ENCODE measurements around the gene RTP4. TPM values are rescaled to one million over a fixed set of nuclear protein-coding genes. Genes with fewer than 3 reads are reported as not detected.

RTP4 gene
- total and polyA plus RNA-seq, 2 of the 8 experiments (the other 6 are each of a cell fraction or from before 2014, with no cell fraction given) = not detected

DNA sequence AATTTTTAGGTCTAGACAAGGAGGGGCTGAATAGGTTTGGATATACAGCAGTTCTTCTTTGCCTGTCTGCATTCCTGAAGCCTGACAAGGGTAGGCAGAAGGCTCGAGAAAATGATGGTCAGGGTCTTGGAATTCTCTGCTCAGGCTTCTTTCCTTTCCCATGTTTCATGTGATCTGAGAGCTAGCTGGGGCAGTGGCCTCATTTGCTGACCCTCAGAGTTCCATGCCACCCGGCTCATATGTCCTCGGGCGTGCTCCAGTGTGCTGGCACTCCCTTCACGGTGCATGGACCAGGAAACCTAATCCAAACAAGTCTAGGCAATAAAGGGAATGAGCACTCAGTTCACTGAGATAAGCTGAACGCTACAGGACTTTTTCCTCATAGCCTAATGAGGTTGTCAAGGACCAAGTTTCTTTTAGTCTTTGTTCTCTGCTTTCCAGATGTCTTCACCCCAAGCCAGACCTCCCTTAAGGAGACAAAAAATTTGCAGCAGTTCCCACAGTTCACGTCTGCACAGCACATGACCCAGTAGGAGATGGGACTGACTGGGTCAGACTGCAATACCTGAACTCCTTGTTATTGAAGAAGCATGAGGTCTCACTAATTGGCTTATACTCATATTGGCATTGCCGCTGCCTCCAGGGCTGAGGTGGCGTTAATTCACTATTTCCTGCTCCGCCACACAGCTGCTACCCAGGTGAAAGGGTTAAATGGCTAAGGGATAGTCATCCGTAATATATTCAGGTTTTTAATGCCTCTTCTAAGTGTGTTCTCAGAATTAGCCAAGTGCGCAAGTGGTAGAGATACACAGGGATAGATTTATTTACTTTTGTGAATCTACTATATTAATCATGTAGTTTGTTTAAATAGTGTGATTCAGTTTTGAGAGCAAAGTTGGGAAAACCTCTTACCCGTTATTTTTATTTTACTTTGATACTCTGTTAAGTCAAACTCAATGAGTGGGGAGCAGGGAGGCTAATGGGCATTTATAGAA lies 15.3 kb upstream of the RTP4 start:
- Histone ChIP-seq H3K79me2 (ENCODE audit: control insufficient read depth in 1 of 2, insufficient read depth in 2 of 2, low read length in 2 of 2) (no peaks in the 10 kb centered on the region), H3K9ac (replicated peaks in 1 of 4; ENCODE audit: extremely low read depth in 1 of 4, low read depth in 3 of 4, low read length in 3 of 4) (no peak overlapping the region), H3K56ac (replicated peaks; ENCODE audit: insufficient read length, low read depth, low read length) (no peak overlapping the region), H2BK5ac (ENCODE audit: low read depth, low read length) (no peak overlapping the region), H2BK20ac (ENCODE audit: low read length) (no peak overlapping the region), H3K18ac (ENCODE audit: extremely low read depth, low read length) (no peak overlapping the region), H4K91ac (replicated peaks; ENCODE audit: insufficient read length, low read length) (peak overlapping the region; percentile 1), H3K4me1 (replicated peaks in 1 of 4; ENCODE audit: control insufficient read depth in 3 of 4, insufficient read depth in 4 of 4, low read length in 3 of 4) (no peaks in the 10 kb centered on the region; a peak in 1 of 7 replicates), H4K5ac (ENCODE audit: insufficient read length, low read depth, low read length) (no peak overlapping the region), H3K27me3 (replicated peaks in 1 of 4; ENCODE audit: control insufficient read depth in 3 of 4, extremely low read depth in 1 of 4, insufficient read depth in 3 of 4, low read length in 3 of 4) (no peaks in the 10 kb centered on the region; a peak in 1 of 7 replicates), H3K23me2 (ENCODE audit: low read depth, low read length) (no peaks in the 10 kb centered on the region), H2AFZ (ENCODE audit: low read length) (no peak overlapping the region), H3K14ac (ENCODE audit: insufficient read length) (no peak overlapping the region), H2BK120ac (replicated peaks; ENCODE audit: low read depth, low read length) (peak overlapping the region; percentile 76), H3K4me3 (ENCODE audit: extremely low read depth in 1 of 4, insufficient read depth in 2 of 4, low read depth in 3 of 4, low read length in 4 of 4) (no peak overlapping the region), H3K23ac (ENCODE audit: insufficient read length) (no peak overlapping the region), H3K4me2 (ENCODE audit: insufficient read depth in 1 of 2, low read depth in 2 of 2, low read length in 2 of 2) (no peak overlapping the region), H3K79me1 (ENCODE audit: low read depth, low read length) (no peaks in the 10 kb centered on the region), H2AK5ac (ENCODE audit: low read depth, low read length) (no peak overlapping the region), H3K36me3 (ENCODE audit: control insufficient read depth in 2 of 4, insufficient read depth in 4 of 4, low read length in 3 of 4) (no peaks in the 10 kb centered on the region; a peak in 1 of 8 replicates), H2BK15ac (ENCODE audit: low read length) (0 out of 2 replicates have a peak overlapping the region, but pooled peaks have one; percentile 63), H2BK12ac (ENCODE audit: low read depth, low read length) (peak overlapping the region; percentile 20; the same call in 1 of the 2 replicates), H3K9me3 (ENCODE audit: insufficient read depth in 2 of 2, low read depth in 1 of 2, low read length in 1 of 2) (no peaks in the 10 kb centered on the region), H3K4ac (replicated peaks; ENCODE audit: insufficient read length, low read depth, low read length) (no peak overlapping the region), H3K27ac (ENCODE audit: low read depth, low read length) (no peak overlapping the region), H4K20me1 (replicated peaks in 1 of 2; ENCODE audit: control insufficient read depth in 1 of 2, insufficient read depth in 2 of 2, low read length in 2 of 2) (no peaks in the 10 kb centered on the region), H4K8ac (ENCODE audit: extremely low read depth, insufficient read depth, low read length) (no peak overlapping the region; the same call in 1 of the 2 replicates)
- DNase-seq (ENCODE audit: low read depth in 1 of 2, low spot score in 2 of 2) = no peak
- ChIA-PET POLR2A (ENCODE audit: partially characterized antibody) (no interaction called here), CTCF (ENCODE audit: partially characterized antibody) (interaction anchor here (1.5 to 1.6 kb wide), 2 partner anchors 10 to 326 kb away, joined by 4 read pairs; no protein-coding TSS in a partner anchor)
- whole genome bisulfite sequencing, 2 experiments (ENCODE audit: extremely low coverage in 1 of 2, insufficient coverage in 1 of 2, insufficient read length in 1 of 2, insufficient replicate concordance in 2 of 2, low coverage in 1 of 2, low lambda C conversion rate in 2 of 2, missing lambda C conversion rate in 1 of 2) = 90% methylated on average over 13 of the region's 13 CpGs; no CpG with 5 or more reads in 1 of the 2 experiments
- FAIRE-seq = no peak
- TF ChIP-seq CTBP2 (IDR thresholded peaks at IDR 0.05; ENCODE audit: borderline replicate concordance, insufficient read depth, insufficient read length, low read length) = no peak
- TF ChIP-seq ZNF274 (IDR thresholded peaks at IDR 0.05; ENCODE audit: borderline replicate concordance, extremely low read depth, low read length) = no peak
- TF ChIP-seq SIN3A (conservative IDR thresholded peaks at IDR 0.05 in 1 of 2, IDR thresholded peaks at IDR 0.05 in 1 of 2; ENCODE audit: low read depth in 1 of 2, low read length in 2 of 2) = no peak
- TF ChIP-seq SIX5 (IDR thresholded peaks at IDR 0.05; ENCODE audit: low read depth, low read length) = no peak
- no peak for TF ChIP-seq GABPA (IDR thresholded peaks at IDR 0.05; ENCODE audit: borderline replicate concordance, insufficient read depth, low read length)
- no peak for TF ChIP-seq SP2 (IDR thresholded peaks at IDR 0.05; ENCODE audit: low read length)
- TF ChIP-seq BACH1 (IDR thresholded peaks at IDR 0.05; ENCODE audit: low read length) = no peak
- no peak for TF ChIP-seq JUN (IDR thresholded peaks at IDR 0.05; ENCODE audit: low read depth, low read length)
- TF ChIP-seq SRF (IDR thresholded peaks at IDR 0.05; ENCODE audit: low read depth, low read length) = no peak
- TF ChIP-seq YY1 (IDR thresholded peaks at IDR 0.05; ENCODE audit: low read depth, low read length) = no peak
- TF ChIP-seq, protein P1, sequence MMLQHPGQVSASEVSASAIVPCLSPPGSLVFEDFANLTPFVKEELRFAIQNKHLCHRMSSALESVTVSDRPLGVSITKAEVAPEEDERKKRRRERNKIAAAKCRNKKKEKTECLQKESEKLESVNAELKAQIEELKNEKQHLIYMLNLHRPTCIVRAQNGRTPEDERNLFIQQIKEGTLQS (IDR thresholded peaks at IDR 0.05; ENCODE audit: insufficient read depth, low read depth, low read length) = no peak
